NCI-H2227 treated with DMSO at 0.1 percent for 48 hours (cell line): ENCODE data around the gene SAC3D1.
A peak's percentile ranks its signal among the peaks of the same experiment; 100 is the strongest.

Experiments
- DNase-seq: peaks from one replicate; lab custom pipeline; 2025; lab: John Stamatoyannopoulos, UW

Gene SAC3D1

DNA sequence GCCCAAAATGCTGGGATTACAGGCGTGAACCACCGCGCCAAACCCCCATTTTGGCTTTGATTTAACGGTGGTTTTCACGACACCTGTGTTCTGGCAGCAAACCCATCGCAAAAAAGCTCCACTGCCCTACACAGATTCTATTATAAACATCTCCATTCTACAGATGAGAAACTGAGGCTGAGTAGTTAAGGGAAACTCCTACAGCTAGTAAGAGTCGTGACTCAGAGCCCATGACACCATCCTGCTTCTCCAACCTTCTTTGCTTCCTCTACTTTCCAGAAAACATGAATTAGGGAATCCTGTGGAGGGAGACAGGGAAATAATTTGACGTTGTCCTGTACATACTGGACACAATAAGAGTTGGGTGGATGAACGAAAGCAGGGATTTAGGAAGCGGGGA is 14.2 kb upstream of the SAC3D1 start:
- DNase-seq: no peak

DNA sequence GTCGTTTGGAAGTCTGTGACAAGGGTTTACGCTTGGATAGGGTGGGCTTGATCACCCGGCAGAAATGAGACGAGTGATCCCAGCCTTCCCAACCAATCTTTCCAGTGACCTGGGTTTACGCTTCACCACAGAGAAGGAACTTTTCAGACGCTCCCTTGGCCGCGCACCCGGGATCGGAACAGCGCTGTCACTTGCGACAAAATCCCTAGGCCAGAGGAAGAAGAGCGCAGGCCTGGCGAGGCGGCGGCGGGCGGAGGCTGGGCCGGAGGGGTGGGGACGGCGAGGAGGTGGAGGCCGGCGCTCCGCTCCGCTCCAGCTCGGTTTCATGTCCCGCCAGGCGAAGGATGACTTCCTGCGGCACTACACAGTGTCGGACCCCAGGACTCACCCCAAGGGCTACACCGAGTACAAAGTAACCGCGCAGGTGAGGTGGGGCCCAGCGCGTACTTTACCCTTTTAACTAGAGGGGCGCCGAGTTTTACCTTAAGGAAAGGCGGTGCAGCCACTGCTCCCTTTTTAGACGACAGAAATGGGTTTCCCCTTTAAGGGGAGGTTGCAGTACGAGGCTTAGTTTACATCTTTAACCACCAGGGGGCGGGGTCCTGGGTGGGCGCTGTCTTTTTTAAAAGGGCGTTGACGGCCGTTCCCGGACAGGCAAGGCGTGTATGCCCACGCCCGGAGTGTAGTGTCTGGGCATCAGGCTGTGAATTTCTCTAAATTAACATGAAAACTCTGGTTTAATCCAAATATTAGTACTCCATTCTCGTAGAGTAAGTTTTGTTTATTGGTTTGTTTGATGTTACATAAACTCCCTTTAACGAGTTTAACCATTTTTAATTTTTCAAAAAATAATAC is 13.6 kb upstream of the SAC3D1 start, which contains the start of gene SNX15:
Gene SNX15 (plus strand): TSS at position 227 of the 855 bp plus-strand sequence. CDS start 99 bp downstream, at position 326.
- DNase-seq: peak; percentile 98

- no peak for DNase-seq
These were observed 8.8 kb upstream of the SAC3D1 start for GRCh38 chr11:65032216-65032615.

DNA sequence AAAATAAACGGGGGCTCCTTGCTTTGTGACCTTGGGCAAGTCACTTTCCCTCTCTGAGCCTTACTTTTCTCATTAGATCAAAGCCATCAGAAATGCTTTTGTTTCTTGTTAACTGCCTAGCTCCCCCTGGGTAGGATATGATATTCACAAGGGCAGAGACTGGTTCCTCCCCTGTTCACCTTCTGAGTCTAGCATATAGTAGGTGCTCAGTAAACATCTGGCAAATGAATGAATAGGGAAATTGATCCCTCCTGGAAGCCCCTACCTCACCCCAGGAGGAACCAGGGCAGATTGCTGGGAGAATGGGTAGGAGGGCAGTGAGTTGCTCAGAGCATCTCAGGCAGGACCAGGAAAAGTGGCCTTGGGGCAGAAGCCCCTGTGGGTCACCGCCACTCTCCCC is 6.6 kb upstream of the SAC3D1 start:
- no peak for DNase-seq

DNA sequence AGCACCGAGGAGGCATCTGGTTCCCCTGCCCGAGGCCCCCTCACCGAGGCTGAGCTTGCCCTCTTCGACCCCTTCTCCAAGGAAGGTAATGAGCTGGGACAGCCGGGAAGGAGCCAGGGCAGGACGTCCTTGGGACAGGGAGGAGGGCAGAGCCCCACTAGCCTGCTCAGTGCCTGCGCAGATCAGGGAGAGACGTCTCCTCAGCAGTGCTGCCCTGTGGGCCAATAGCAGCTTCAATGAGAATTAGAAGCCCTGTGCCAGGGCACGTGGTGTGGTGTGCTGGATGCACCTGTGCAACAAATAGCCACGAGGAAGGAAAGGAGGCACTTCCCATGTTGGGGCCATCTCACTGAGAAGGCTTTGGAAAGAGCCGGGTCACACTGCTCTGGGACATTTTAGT is 5.4 kb upstream of the SAC3D1 start:
- no peak for DNase-seq

- no peak for DNase-seq
These were observed 4.1 kb upstream of the SAC3D1 start for GRCh38 chr11:65036931-65037330.

DNA sequence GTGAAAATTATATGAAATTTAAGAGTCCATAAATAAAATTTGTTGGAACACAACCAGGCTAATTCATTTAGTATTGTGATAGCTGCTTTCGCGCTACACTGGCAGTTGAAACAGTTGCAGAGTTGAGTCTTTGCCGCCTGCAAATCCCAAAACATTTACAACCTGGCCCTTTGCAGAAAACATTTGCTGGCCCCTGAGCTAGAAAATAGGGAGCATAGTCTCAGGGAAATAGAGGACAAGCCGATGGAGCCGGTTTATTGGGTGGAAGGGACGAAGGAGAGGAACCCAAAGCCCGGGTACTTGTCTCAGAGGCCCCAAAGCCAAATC is 527 bp upstream of the SAC3D1 start:
- no peak for DNase-seq

DNA sequence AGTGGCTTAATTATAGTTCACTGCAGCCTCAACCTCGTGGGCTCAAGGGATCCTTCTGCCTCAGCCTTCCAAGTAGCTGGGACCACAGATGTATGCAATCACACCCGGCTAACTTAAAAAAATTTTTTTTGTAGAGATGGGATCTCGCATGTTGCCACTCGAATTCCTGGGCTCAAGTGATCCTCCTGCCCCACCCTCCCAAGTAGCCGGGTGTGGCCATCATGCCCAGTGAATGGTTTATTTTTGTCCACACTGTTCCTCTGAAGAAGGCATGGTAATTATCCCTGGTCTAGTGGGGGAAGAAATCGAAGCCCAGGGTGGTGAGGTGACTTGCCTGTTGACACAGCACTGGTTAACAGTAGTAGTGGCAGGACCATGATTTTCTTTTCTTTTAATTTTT is 1.9 kb downstream of the SAC3D1 start:
- no peak for DNase-seq

DNA sequence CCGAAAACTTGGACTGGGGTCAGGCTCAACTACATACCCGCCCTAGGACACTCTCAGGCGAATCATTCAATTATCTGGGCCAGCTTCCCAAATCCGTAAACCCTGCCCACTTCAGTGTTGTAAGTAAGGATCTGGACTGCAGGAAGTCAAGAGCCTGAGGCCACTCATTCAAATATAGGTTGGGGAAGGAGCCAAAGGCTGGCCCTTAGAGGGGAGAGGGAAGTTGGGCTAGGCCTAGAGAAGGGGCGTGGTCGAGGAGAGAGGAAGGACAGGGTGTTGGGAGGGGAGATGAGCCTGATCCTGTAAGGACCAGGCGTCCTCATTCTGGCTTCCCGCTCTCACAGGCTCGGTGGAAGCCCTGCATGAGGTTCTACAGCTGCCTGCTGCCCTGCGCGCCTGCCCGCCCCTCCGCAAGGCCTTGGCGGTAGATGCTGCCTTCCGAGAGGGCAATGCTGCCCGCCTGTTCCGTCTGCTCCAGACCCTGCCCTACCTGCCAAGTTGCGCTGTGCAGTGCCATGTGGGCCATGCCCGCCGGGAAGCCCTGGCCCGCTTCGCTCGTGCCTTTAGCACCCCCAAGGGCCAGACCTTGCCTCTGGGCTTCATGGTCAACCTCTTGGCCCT is 3.0 kb downstream of the SAC3D1 start:
- DNase-seq: no peak

GRCh38 chr11:65045061-65045460 is 4.1 kb downstream of the SAC3D1 start:
- no peak for DNase-seq

DNA sequence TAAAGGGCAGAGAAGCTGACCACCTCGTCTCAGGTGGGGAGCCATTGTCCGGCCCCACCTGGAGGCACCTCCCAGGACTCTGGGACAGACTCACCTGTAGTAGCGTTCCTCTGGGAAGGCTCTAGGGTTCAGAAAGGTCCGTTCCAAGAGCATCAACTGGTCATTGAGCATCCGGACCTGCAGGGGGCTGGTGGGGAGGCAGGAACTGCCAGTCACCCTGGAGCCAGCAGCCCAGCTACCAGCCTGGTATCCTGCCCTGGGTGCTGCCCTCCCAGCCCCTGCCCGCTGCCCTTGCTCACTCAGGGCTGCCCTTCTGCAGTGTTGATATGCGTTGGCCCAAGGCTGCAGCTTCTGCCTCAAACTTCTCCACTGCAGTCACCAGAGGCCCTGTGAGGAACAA is 4.7 kb downstream of the SAC3D1 start:
- no peak for DNase-seq

- DNase-seq: no peak
These were observed 6.8 kb downstream of the SAC3D1 start for GRCh38 chr11:65047581-65048422.

DNA sequence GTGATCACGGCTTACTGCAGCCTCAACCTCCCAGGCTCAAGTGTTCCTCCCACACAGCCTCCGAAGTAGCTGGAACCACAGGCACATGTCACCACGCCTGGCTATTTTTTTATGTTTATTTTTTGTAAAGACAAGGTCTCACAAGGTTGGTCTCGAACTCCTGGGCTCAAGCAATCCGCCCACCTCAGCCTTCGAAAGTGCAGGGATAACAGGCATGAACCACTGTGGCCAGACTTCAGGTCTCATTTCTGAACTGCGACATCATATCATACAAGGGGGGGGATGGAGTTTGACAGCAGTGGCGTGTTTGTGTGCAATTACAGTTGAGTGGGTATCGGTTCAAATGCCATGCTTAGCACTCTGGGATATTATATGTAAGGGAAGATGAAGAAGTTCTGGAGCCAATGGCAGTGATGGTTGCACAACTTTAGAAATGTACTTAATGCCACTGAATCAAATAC is 10.4 kb downstream of the SAC3D1 start:
- DNase-seq: no peak

- no peak for DNase-seq
These were observed 13.0 kb downstream of the SAC3D1 start for GRCh38 chr11:65053827-65054508.

DNA sequence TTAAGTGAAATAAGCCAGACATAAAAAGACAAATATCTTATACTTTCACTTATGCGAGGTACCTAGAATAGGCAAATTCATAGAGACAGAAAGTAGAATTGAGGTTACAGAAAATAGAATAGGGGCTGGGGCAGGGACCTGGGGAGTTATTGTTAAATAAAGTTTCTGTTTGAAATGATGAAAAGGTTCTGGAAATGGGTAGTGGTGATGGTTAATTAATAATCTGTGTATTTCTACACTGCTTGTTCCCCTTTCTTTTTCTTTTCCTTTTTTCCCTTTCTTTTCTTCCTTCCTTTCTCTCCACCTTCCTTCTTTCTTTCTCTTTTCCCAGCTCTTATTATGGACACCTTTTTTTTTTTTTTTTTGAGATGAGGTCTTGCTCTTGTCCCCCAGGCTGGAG is 14.5 kb downstream of the SAC3D1 start:
- DNase-seq: no peak

- DNase-seq: no peak
These were observed 16.0 kb downstream of the SAC3D1 start for GRCh38 chr11:65056999-65057398.

DNA sequence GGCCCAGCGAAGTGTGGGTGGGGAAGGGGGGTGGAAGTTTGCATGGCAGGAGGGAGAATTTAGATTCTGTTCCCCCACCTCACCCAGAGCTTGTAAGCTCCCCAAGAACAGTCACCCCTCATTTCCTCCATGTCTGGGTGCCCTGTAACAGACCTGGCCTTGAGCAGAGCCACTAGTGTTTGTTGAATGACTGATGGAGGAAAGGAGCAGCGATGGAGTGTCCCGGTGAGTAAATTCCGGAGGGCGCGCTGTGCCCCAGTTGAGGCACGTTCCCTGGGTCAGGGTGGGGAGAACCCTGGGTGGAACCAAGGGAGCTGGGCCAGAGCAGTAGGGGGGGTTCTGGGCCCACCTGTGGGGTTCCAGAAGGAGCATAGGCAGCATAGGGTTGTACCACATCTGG is 16.5 kb downstream of the SAC3D1 start:
- DNase-seq: no peak

DNA sequence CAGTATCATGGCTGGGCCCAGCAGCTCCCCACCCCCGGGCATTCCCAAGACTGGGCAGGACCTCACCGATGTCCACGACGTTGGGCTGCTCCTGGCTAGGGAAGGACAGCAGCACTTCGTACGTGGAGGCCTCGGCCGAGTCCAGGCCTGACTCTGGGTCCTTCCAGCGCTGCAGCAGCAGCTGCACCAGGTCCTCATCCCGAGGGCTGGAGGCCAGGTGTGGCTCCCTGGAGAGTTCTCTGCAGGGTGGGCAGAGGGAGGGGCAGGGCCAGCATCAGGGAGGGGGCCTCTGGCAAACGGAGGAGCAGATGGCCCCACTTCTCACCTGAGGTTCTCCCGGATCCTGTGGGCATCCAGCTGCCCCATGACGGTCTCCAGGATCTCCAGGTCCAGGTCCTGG is 17.0 kb downstream of the SAC3D1 start:
- no peak for DNase-seq

GRCh38 chr11:65058419-65059054 is 17.5 kb downstream of the SAC3D1 start, which contains the start of gene NAALADL1:
Gene NAALADL1 (minus strand): TSS chr11:65058553. CDS start chr11:65058521, 32 bp downstream.
- DNase-seq: no peak

DNA sequence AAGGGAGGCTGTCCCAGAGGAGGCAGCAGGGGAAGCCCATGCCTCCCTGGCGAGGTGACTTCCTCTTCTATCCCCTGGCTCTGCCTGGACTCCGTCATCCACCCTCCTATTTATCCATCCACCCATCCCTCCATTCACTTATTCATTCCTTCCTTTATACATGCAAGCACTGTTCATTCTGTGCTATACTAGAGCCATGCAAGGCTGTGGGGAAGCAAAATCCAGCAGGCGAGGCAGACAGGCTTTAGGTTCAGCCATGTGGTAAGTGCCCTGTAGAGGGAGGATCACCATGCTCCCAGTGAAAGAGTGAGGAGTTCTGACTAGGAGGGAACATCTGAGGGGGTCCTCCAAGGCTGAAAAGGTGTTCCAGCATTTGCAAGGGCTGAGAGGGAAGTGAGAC is 18.5 kb downstream of the SAC3D1 start:
- DNase-seq: no peak
